Lower leg skin (tissue), 4 donors: ENCODE results near the gene SLC19A3. TPM values are rescaled to one million over a fixed set of nuclear protein-coding genes. Genes with fewer than 3 reads are reported as not detected.
"Not testable (repeated sequence)": the region's sequence is repeated elsewhere in the genome, so short reads cannot be mapped to it uniquely, and the experiment has no call there.

Experiments used
- DNase-seq, 2 donors: peaks; one replicate each; pipeline ENCODE4 v3.0.0-alpha.2; 2019; ENCODE audit warnings: low spot score in 2 of 2
- H3K4me3 ChIP-seq: fragments of 200-600 bp; sonication (generic); 2 replicates; pipeline ENCODE4 v1.5.1; 2017; ENCODE audit warnings: mild to moderate bottlenecking, low read depth; ENCODE audit not compliant: poor library complexity, severe bottlenecking
- POLR2A ChIP-seq, 2 donors: fragments of 450-650 bp; IDR thresholded peaks; one replicate each; pipeline ENCODE4 v1.6.1; 2016 to 2017; ENCODE audit warnings: antibody characterized with exemption in 2 of 2, mild to moderate bottlenecking in 1 of 2, moderate library complexity in 1 of 2
- WGBS, 2 donors: methylation state at CpG; one replicate each; pipeline ENCODE4 v1.1.5; 2018; 5-methylcytosine and 5-hydroxymethylcytosine counted together
- intact Hi-C: fragments of 100-400 bp; cut with DNase I; formaldehyde crosslinking; loops from one replicate; pipeline ENCODE4 v1.15.0; 2023; ENCODE audit warnings: low total_unique reads
- total RNA-seq, 4 donors: library from RNA; depleted of rRNA; stranded (reverse); fragments of >200 nt; gene quantifications; one replicate each; pipeline ENCODE4 v1.1.0, GENCODE V29; 2016
- TF ChIP-seq, protein P1 (sequence below), 3 donors: fragments of 450-650 bp; IDR thresholded peaks; one replicate each; pipeline ENCODE4 v1.5.1; 2016; ENCODE audit warnings: antibody characterized with exemption in 3 of 3, mild to moderate bottlenecking in 3 of 3, moderate library complexity in 2 of 3

Gene SLC19A3
- 1 to 10 TPM in 3 of 4 donors, under 1 TPM in 1; 0.47 to 5.6 (median 2.9) TPM for total RNA-seq

DNA sequence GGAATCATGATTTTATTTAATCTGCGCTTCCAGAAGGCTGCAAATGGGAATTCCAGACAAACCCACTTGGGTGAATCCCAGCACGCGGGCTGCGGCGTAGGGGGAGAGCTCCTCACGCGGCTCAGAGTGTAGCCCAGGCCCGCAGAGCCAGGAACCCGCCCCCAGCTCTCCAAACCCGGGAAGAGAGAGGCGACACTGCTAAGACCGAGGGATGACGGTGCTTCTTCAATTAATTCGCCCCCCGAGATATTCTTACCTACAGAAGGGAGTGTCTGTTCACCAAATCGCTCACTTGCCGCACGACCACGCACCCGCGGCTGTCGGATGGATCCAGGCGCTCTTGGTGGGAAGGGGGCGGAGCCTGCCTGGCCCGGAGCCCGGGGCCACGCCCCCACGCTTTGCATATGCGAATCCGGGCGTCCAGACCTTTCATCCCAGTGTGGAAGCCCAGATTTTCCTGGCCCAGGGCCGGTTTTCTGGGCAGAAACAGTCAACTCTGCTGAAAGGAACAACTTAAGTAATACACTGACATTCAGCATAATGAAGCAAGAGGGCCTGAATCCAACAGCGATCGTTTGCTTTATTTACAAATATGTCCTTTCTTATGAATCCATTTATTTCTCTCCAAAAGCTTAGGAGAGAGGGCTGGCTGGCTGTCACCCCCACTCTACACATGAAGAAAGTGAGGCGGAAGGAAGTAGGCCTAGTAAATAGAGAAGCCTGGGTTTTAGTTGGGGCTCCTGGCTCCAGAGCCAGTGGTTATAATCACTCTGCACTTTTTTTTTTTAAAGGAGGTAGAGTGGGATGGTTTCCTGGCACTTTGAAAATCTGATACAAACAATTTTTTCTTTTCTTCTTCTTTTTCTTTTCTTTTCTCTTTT lies at the start of gene SLC19A3:
TSS of gene SLC19A3 (minus strand) at position 342 of the 881 bp plus-strand sequence. CDS start 15,710 bp downstream, outside the sequence.
- TF ChIP-seq, protein P1, sequence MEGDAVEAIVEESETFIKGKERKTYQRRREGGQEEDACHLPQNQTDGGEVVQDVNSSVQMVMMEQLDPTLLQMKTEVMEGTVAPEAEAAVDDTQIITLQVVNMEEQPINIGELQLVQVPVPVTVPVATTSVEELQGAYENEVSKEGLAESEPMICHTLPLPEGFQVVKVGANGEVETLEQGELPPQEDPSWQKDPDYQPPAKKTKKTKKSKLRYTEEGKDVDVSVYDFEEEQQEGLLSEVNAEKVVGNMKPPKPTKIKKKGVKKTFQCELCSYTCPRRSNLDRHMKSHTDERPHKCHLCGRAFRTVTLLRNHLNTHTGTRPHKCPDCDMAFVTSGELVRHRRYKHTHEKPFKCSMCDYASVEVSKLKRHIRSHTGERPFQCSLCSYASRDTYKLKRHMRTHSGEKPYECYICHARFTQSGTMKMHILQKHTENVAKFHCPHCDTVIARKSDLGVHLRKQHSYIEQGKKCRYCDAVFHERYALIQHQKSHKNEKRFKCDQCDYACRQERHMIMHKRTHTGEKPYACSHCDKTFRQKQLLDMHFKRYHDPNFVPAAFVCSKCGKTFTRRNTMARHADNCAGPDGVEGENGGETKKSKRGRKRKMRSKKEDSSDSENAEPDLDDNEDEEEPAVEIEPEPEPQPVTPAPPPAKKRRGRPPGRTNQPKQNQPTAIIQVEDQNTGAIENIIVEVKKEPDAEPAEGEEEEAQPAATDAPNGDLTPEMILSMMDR (IDR thresholded peaks at IDR 0.05) = no peak
- no peak for TF ChIP-seq POLR2A (IDR thresholded peaks at IDR 0.05)
- no peak within 1 kb of the TSS for H3K4me3 ChIP-seq
- intact Hi-C loops = no loop called here
- 4 to 5% methylated on average over 31 to 35 of the region's 35 CpGs for WGBS, 2 donors
- peak; percentile 87 to 96 for DNase-seq

- DNase-seq = peak; percentile 59 to 95
- intact Hi-C loops = loop anchor here (10.0 kb wide), 1 partner anchor 362 kb away; no protein-coding TSS in a partner anchor
- WGBS, 2 donors = 27 to 28% methylated on average over 11 of the region's 11 CpGs
- H3K4me3 ChIP-seq = no peak overlapping the region
- no peak for TF ChIP-seq POLR2A (IDR thresholded peaks at IDR 0.05)
- TF ChIP-seq, protein P1 (IDR thresholded peaks at IDR 0.05) = peak in 1 of 3 donors; percentile 7
Observed at GRCh38 chr2:227766373-227766883, 48.6 kb upstream of the SLC19A3 start.

- no peak overlapping the region for H3K4me3 ChIP-seq
- no peak for DNase-seq
- intact Hi-C loops = loop anchor here (10.0 kb wide), 1 partner anchor 361 kb away; no protein-coding TSS in a partner anchor
- TF ChIP-seq, protein P1 (IDR thresholded peaks at IDR 0.05) = no peak
- TF ChIP-seq POLR2A (IDR thresholded peaks at IDR 0.05) = no peak
- 65 to 68% methylated on average over 4 of the region's 4 CpGs for WGBS, 2 donors
Observed at GRCh38 chr2:227765788-227766372, 48.1 kb upstream of the SLC19A3 start.

DNA sequence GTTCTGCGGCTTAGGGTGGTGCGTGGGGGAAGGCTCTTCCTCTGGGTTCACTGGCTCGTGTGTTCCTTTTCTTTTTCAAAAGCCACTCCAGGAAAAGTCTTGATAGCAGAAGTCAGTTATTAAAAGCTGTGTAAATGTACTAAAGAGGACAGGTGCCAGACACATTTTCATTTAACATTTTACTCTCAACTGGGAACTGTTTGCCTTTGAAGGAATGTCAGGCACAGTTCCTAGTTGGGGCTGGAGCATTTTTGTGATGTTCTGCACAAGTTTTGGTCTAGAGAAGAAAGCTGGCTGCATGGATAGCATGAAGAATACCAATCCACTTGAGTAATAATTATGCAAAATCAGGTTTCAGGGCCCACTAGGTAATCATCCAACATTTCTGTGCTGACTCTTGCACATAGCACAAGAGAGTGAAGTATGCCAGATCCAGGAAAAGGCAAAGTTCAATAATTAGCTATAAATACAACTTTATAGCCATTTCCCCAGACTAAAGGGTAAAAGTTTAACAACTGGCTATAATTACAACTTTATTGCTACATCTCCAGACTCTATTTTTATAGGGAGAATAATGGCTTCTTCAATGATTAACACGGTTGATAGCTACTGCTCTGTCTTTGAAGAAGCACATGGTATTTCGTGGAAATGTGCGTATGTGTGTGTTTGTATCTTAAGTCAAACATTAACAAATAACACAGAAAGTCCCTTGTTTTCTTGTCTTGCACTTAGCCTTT lies 44.1 kb upstream of the SLC19A3 start:
- WGBS, 2 donors = 77 to 78% methylated on average over 6 of the region's 6 CpGs
- no peak for DNase-seq
- TF ChIP-seq POLR2A (IDR thresholded peaks at IDR 0.05) = no peak
- TF ChIP-seq, protein P1 (IDR thresholded peaks at IDR 0.05) = no peak
- intact Hi-C loops = loop anchor here (10.0 kb wide), 1 partner anchor 357 kb away; no protein-coding TSS in a partner anchor
- no peak overlapping the region for H3K4me3 ChIP-seq

- DNase-seq = peak in 1 of 2 donors; percentile 66
- TF ChIP-seq, protein P1 (IDR thresholded peaks at IDR 0.05) = no peak
- no peak for TF ChIP-seq POLR2A (IDR thresholded peaks at IDR 0.05)
- WGBS, 2 donors = 59 to 67% methylated on average over 13 of the region's 13 CpGs
- intact Hi-C loops = loop anchor here (10.0 kb wide), 1 partner anchor 355 kb away; no protein-coding TSS in a partner anchor
- no peak overlapping the region for H3K4me3 ChIP-seq
Observed at GRCh38 chr2:227759411-227760118, 41.7 kb upstream of the SLC19A3 start.

- DNase-seq, intact Hi-C loops, H3K4me3 ChIP-seq: not testable (repeated sequence)
- 68 to 69% methylated on average over 4 of the region's 4 CpGs for WGBS, 2 donors
Observed at GRCh38 chr2:227756261-227756660, 38.4 kb upstream of the SLC19A3 start.
